Measurements from ENCODE around the gene TBL3. TPM values are rescaled to one million over a fixed set of nuclear protein-coding genes. Genes with fewer than 3 reads are reported as not detected.

Gene TBL3
- total RNA-seq, 2 experiments from 2014 or later = 49.9 to 67.2 TPM

DNA sequence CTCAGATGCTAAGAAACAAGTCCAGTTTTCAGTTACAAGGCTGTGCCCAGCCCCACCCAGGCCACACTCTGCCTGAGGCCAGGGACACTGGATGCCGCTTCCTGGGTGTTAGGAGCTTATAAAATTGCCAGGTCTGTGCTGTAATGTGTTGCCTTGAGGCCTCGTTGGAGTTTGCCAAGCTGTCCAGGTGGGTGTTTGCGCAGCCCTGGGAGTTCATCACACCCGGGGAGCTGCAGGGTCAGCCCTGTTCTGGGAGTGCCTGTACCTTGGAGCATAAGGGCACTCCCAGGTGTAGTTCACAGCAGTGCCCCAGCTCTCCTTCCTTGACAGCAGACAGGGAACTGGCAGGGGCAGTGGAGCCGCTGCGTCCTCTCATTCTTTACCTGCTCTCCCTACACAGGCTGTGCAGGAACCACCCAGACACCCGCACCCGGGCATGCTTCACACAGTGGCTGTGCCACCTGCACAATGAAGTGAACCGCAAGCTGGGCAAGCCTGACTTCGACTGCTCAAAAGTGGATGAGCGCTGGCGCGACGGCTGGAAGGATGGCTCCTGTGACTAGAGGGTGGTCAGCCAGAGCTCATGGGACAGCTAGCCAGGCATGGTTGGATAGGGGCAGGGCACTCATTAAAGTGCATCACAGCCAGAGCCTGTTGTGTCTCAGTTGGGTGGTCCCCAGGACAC, 13.8 kb downstream of the TBL3 start:
- peak overlapping the region; percentile 82 for H3K4me3 ChIP-seq (ENCODE audit: low read depth, low read length, poor library complexity, severe bottlenecking)
- peaks cover 18% of the 10 kb centered on the region for H3K4me1 ChIP-seq (ENCODE audit: insufficient read depth, low read length, poor library complexity, severe bottlenecking)
- TF ChIP-seq, protein P1, sequence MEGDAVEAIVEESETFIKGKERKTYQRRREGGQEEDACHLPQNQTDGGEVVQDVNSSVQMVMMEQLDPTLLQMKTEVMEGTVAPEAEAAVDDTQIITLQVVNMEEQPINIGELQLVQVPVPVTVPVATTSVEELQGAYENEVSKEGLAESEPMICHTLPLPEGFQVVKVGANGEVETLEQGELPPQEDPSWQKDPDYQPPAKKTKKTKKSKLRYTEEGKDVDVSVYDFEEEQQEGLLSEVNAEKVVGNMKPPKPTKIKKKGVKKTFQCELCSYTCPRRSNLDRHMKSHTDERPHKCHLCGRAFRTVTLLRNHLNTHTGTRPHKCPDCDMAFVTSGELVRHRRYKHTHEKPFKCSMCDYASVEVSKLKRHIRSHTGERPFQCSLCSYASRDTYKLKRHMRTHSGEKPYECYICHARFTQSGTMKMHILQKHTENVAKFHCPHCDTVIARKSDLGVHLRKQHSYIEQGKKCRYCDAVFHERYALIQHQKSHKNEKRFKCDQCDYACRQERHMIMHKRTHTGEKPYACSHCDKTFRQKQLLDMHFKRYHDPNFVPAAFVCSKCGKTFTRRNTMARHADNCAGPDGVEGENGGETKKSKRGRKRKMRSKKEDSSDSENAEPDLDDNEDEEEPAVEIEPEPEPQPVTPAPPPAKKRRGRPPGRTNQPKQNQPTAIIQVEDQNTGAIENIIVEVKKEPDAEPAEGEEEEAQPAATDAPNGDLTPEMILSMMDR (conservative IDR thresholded peaks at IDR 0.05; ENCODE audit: low read length) = no peak
- TF ChIP-seq EZH2phosphoT487 (IDR thresholded peaks at IDR 0.05; ENCODE audit: borderline replicate concordance, low read depth, low read length) = no peak
- H3K4me2 ChIP-seq (ENCODE audit: low read length) = peak overlapping the region; percentile 85
- no peak overlapping the region for H3K27ac ChIP-seq (ENCODE audit: low read depth, low read length, poor library complexity, severe bottlenecking)
- H3K9me3 ChIP-seq (ENCODE audit: low read length) = no peaks in the 10 kb centered on the region
- DNase-seq (ENCODE audit: low spot score) = no peak
- no peak overlapping the region for H2AFZ ChIP-seq (ENCODE audit: low read length)
- no peaks in the 10 kb centered on the region for H3K9me2 ChIP-seq (ENCODE audit: insufficient read depth, low read length)
- ChIA-PET POLR2A (interaction anchor here (1.1 kb wide), 1 partner anchor 14 kb away, joined by 3 read pairs; the partner anchor contains the start of gene TBL3), CTCF (ENCODE audit: unreplicated experiment) (interaction anchor here (0.6 kb wide), 1 partner anchor 801 kb away, joined by 3 read pairs; no protein-coding TSS in a partner anchor)
- intact Hi-C loops (cut with micrococcal nuclease; ENCODE audit: unreplicated experiment) = no loop called here
- BruUV-seq (replicated peaks) = no TSS peak
- H3K79me2 ChIP-seq (ENCODE audit: insufficient read depth, low read depth, low read length) = no peaks in the 10 kb centered on the region
- H3K36me3 ChIP-seq (ENCODE audit: insufficient read depth, low read length) = peaks cover 12% of the 10 kb centered on the region; the same call in 1 of the 2 replicates
- H4K20me1 ChIP-seq (ENCODE audit: insufficient read depth, low read length) = no peaks in the 10 kb centered on the region

DNA sequence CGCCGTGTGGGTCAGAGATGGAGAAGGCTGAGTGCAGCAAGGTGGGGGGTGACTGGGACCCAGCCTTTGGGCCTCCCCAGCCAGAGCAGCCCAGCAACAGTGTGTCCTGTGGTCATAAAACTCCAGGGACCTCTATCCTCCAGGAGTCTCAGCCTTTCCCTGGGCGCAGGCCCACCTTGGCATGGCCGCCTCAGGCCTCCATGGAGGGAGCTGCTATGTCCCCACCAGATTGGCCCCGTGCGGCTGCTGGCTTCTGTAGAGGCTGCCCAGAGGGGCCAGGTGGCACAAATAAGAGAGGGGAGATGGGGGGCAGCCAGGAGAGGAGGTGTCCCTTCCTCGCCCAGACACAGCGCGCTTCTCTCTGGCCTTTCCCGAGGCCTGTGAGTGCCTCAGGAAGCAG, 15.3 kb downstream of the TBL3 start:
- H3K9me3 ChIP-seq (ENCODE audit: low read length) = no peaks in the 10 kb centered on the region
- H3K27ac ChIP-seq (ENCODE audit: low read depth, low read length, poor library complexity, severe bottlenecking) = no peak overlapping the region
- H3K4me2 ChIP-seq (ENCODE audit: low read length) = no peak overlapping the region
- H4K20me1 ChIP-seq (ENCODE audit: insufficient read depth, low read length) = no peaks in the 10 kb centered on the region
- peaks cover 12% of the 10 kb centered on the region; the same call in 1 of the 2 replicates for H3K36me3 ChIP-seq (ENCODE audit: insufficient read depth, low read length)
- POLR2A ChIA-PET = no interaction called here
- no peak for DNase-seq (ENCODE audit: low spot score)
- CTCF ChIA-PET (ENCODE audit: unreplicated experiment) = no interaction called here
- H2AFZ ChIP-seq (ENCODE audit: low read length) = no peak overlapping the region
- intact Hi-C loops (cut with micrococcal nuclease; ENCODE audit: unreplicated experiment) = no loop called here
- peaks cover 31% of the 10 kb centered on the region for H3K4me1 ChIP-seq (ENCODE audit: insufficient read depth, low read length, poor library complexity, severe bottlenecking)
- no peak for TF ChIP-seq EZH2phosphoT487 (IDR thresholded peaks at IDR 0.05; ENCODE audit: borderline replicate concordance, low read depth, low read length)
- TF ChIP-seq, protein P1 (conservative IDR thresholded peaks at IDR 0.05; ENCODE audit: low read length) = no peak
- no peak overlapping the region for H3K4me3 ChIP-seq (ENCODE audit: low read depth, low read length, poor library complexity, severe bottlenecking)
- no TSS peak for BruUV-seq (replicated peaks)
- no peaks in the 10 kb centered on the region for H3K9me2 ChIP-seq (ENCODE audit: insufficient read depth, low read length)
- no peaks in the 10 kb centered on the region for H3K79me2 ChIP-seq (ENCODE audit: insufficient read depth, low read depth, low read length)
